ENCODE data around the gene ANKS1B. TPM values are rescaled to one million over a fixed set of nuclear protein-coding genes. Genes with fewer than 3 reads are reported as not detected.

The ANKS1B gene
- total RNA-seq, 1 experiment from 2014 or later, result 5.6 TPM

DNA sequence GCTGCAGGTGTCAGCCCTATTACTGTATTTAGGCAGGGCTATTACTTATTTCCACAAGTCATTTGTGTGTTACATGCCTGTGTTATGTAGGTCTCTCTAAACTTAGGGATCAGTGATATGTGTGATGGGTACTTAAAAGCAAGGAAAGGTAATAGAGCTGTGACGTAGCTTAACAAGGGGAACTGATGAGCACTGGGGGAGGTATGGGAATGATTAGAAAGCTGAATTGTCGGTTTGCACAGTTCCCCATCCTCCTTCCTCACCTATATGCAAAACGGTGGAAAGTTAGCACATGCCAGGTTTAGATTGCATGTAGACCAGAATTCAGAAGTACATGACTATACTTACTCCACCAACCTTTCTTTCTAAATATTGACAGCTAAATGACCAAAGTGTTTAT, 831.4 kb downstream of the ANKS1B start:
- no peak for DNase-seq (ENCODE audit: low read depth)
- in situ Hi-C loops (cut with HindIII; ENCODE audit: low pct_unique_long_range_greater_than_20kb, low sequenced_read_pairs), result no loop called here

DNA sequence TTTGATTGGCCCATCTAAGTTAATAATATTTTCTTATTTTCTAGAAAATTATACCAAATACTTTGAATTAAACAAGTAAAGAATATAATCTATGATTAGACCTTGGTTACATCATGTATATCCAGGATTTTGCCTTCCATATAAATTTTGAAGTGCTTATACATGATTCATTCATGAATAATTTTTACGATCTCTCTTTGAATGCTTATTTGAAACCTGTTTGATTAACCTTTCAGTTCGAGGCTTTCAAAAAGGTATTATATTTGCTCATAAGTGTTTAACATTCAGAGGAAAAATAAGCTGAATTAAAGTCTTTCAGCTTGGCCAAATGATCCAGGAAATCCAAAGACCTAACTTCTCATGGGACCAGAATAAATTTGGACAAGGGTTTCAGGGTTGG, 832.4 kb downstream of the ANKS1B start:
- in situ Hi-C loops (cut with HindIII; ENCODE audit: low pct_unique_long_range_greater_than_20kb, low sequenced_read_pairs), result no loop called here
- no peak for DNase-seq (ENCODE audit: low read depth)

GRCh38 chr12:99151744-99152143, 833.0 kb downstream of the ANKS1B start:
- no peak for DNase-seq (ENCODE audit: low read depth)
- in situ Hi-C loops (cut with HindIII; ENCODE audit: low pct_unique_long_range_greater_than_20kb, low sequenced_read_pairs), result no loop called here

- in situ Hi-C loops (cut with HindIII; ENCODE audit: low pct_unique_long_range_greater_than_20kb, low sequenced_read_pairs), result no loop called here
- DNase-seq (ENCODE audit: low read depth), result no peak
Observed at GRCh38 chr12:99147130-99147529, 837.6 kb downstream of the ANKS1B start.

DNA sequence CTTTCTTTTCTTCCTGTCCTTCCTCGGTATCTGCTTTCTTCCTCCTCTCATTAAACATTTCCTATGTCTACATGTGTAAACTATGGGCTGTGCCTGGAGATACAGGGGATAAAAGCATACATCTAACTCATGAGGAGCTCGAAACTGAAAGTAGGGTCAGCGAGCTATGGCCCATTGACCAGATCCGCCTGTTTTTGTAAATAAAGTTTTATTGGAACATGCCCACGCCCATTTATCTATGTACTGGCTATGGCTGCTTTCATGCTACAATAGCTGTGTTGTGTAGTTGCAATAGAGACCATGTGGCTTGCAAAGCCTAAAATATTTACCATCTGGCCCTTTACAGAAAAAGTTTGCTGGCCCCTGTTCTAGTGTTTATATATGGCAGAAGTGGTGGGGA, 838.0 kb downstream of the ANKS1B start:
- in situ Hi-C loops (cut with HindIII; ENCODE audit: low pct_unique_long_range_greater_than_20kb, low sequenced_read_pairs), result no loop called here
- no peak for DNase-seq (ENCODE audit: low read depth)

- DNase-seq (ENCODE audit: low read depth), result no peak
Observed at GRCh38 chr12:99146185-99146584, 838.6 kb downstream of the ANKS1B start.

GRCh38 chr12:99142651-99143050, 842.1 kb downstream of the ANKS1B start:
- in situ Hi-C loops (cut with HindIII; ENCODE audit: low pct_unique_long_range_greater_than_20kb, low sequenced_read_pairs), result no loop called here
- DNase-seq (ENCODE audit: low read depth), result no peak

More at GRCh38 chr12:99146185-99146584, 838.6 kb downstream of the ANKS1B start:
- in situ Hi-C loops (cut with HindIII; ENCODE audit: low pct_unique_long_range_greater_than_20kb, low sequenced_read_pairs), result no loop called here

GRCh38 chr12:99140017-99140720, 844.6 kb downstream of the ANKS1B start:
- no peak for DNase-seq (ENCODE audit: low read depth)
- in situ Hi-C loops (cut with HindIII; ENCODE audit: low pct_unique_long_range_greater_than_20kb, low sequenced_read_pairs), result no loop called here

DNA sequence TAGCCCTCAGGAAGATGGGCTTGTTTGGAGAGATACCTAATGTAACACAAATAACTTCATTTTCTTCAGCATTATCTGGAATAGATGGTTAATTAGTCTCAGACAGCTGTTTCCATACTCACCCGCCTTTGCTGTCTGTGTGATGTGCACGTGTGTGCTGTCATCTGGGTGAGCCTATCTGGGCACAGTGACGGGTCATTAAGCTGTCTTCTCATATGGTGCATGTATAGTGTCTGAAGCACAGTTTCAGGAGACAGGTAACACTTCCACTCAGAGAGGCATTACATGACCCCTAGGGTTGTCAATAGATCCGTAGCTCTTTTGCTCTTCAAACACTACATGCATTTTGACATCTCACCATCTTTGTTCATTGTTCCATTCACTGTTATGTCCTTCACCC, 846.3 kb downstream of the ANKS1B start:
- DNase-seq (ENCODE audit: low read depth), result no peak
- in situ Hi-C loops (cut with HindIII; ENCODE audit: low pct_unique_long_range_greater_than_20kb, low sequenced_read_pairs), result no loop called here

GRCh38 chr12:99137124-99137855, 847.4 kb downstream of the ANKS1B start:
- DNase-seq (ENCODE audit: low read depth), result no peak
- in situ Hi-C loops (cut with HindIII; ENCODE audit: low pct_unique_long_range_greater_than_20kb, low sequenced_read_pairs), result no loop called here

GRCh38 chr12:99136516-99136915, 848.2 kb downstream of the ANKS1B start:
- DNase-seq (ENCODE audit: low read depth), result no peak
- in situ Hi-C loops (cut with HindIII; ENCODE audit: low pct_unique_long_range_greater_than_20kb, low sequenced_read_pairs), result no loop called here

GRCh38 chr12:99135376-99135775, 849.4 kb downstream of the ANKS1B start:
- in situ Hi-C loops (cut with HindIII; ENCODE audit: low pct_unique_long_range_greater_than_20kb, low sequenced_read_pairs), result no loop called here
- no peak for DNase-seq (ENCODE audit: low read depth)

GRCh38 chr12:99133401-99133800, 851.3 kb downstream of the ANKS1B start:
- in situ Hi-C loops (cut with HindIII; ENCODE audit: low pct_unique_long_range_greater_than_20kb, low sequenced_read_pairs), result no loop called here
- no peak for DNase-seq (ENCODE audit: low read depth)

GRCh38 chr12:99131751-99132199, 853.0 kb downstream of the ANKS1B start:
- in situ Hi-C loops (cut with HindIII; ENCODE audit: low pct_unique_long_range_greater_than_20kb, low sequenced_read_pairs), result no loop called here
- DNase-seq (ENCODE audit: low read depth), result no peak

- no peak for DNase-seq (ENCODE audit: low read depth)
- in situ Hi-C loops (cut with HindIII; ENCODE audit: low pct_unique_long_range_greater_than_20kb, low sequenced_read_pairs), result no loop called here
Observed at GRCh38 chr12:99130808-99131553, 853.8 kb downstream of the ANKS1B start.

DNA sequence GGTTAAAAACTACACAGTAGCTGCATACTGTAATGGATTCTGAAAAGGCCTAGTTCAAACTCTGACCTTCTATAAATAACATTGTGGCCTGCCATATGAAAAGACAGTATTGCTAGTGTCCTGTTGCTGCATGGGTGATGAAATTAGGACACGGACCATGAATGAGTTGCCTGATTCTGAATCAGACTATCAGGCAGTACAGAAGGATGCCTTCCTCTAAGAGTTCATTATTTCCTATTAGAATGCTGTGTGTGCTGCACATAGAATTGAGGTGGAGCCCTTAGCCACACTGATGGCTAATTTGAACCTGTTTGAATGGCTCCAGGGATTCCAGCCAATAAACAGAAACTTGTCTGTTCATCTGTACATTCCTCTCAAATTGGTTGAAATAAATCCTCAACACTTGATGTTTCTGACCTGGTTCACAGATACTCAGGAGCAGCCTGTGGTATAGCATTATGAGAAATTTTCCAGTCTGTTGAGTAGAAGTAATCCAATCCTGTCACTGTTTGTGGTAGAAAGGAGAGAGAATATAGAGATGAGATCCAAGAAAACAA, 856.4 kb downstream of the ANKS1B start:
- DNase-seq (ENCODE audit: low read depth), result no peak
- in situ Hi-C loops (cut with HindIII; ENCODE audit: low pct_unique_long_range_greater_than_20kb, low sequenced_read_pairs), result no loop called here

GRCh38 chr12:99122959-99123358, 861.8 kb downstream of the ANKS1B start:
- no peak for DNase-seq (ENCODE audit: low read depth)
- in situ Hi-C loops (cut with HindIII; ENCODE audit: low pct_unique_long_range_greater_than_20kb, low sequenced_read_pairs), result no loop called here

DNA sequence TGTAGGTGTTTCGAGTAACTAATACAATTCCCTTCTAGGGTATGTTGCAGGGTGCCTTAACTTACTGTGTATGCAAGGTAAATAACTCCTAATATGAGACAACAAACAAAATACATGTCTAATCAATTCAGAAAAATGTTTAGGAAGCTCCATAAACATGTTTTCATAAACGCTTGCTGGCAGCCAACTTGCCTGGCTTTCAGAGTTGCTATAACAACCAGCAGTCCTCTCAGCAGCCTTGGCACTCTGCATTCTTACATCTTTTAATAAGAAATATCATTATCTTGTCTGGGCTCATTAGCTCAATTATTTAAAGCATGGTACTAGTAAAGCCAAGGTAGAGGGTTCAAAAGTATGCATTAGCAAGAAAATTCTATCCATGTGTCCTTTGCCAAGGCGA, 862.2 kb downstream of the ANKS1B start:
- in situ Hi-C loops (cut with HindIII; ENCODE audit: low pct_unique_long_range_greater_than_20kb, low sequenced_read_pairs), result no loop called here
- no peak for DNase-seq (ENCODE audit: low read depth)

GRCh38 chr12:99121546-99121945, 863.2 kb downstream of the ANKS1B start:
- in situ Hi-C loops (cut with HindIII; ENCODE audit: low pct_unique_long_range_greater_than_20kb, low sequenced_read_pairs), result no loop called here
- DNase-seq (ENCODE audit: low read depth), result peak; percentile 30

Data from Caki2 (cell line).